Measurements from ENCODE around the gene OSBP2.

Gene OSBP2

DNA sequence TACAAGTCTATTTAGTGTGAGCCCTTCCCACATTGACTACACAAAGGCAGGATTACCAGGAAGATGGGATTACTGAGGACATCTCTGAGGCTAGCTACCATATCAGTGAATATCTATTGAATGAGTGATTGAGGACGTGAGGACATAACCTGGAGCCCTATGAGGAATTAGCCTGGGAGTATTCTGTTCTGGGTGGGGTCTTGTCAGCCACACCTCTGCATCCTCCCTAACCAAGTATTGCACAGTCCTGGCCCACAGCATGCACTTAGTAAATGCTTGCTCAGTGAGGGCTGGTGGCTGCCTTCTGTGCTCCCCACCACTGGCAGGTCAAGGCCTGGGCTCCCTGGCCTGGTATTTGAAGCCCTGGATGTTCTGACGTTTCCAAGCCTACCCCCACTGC lies 41.8 kb upstream of the OSBP2 start:
- H3K4me3 ChIP-seq (ENCODE audit: low read depth, low read length), result no peak overlapping the region
- TF ChIP-seq, protein P1, sequence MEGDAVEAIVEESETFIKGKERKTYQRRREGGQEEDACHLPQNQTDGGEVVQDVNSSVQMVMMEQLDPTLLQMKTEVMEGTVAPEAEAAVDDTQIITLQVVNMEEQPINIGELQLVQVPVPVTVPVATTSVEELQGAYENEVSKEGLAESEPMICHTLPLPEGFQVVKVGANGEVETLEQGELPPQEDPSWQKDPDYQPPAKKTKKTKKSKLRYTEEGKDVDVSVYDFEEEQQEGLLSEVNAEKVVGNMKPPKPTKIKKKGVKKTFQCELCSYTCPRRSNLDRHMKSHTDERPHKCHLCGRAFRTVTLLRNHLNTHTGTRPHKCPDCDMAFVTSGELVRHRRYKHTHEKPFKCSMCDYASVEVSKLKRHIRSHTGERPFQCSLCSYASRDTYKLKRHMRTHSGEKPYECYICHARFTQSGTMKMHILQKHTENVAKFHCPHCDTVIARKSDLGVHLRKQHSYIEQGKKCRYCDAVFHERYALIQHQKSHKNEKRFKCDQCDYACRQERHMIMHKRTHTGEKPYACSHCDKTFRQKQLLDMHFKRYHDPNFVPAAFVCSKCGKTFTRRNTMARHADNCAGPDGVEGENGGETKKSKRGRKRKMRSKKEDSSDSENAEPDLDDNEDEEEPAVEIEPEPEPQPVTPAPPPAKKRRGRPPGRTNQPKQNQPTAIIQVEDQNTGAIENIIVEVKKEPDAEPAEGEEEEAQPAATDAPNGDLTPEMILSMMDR (conservative IDR thresholded peaks at IDR 0.05; ENCODE audit: low read depth, low read length), result no peak

GRCh38 chr22:30654361-30654760 lies 40.3 kb upstream of the OSBP2 start:
- TF ChIP-seq, protein P1 (conservative IDR thresholded peaks at IDR 0.05; ENCODE audit: low read depth, low read length), result no peak
- H3K4me3 ChIP-seq (ENCODE audit: low read depth, low read length), result no peak overlapping the region
- no peak for DNase-seq (ENCODE audit: low read depth)

More for the DNA sequence above, 41.8 kb upstream of the OSBP2 start:
- DNase-seq (ENCODE audit: low read depth), result no peak

DNA sequence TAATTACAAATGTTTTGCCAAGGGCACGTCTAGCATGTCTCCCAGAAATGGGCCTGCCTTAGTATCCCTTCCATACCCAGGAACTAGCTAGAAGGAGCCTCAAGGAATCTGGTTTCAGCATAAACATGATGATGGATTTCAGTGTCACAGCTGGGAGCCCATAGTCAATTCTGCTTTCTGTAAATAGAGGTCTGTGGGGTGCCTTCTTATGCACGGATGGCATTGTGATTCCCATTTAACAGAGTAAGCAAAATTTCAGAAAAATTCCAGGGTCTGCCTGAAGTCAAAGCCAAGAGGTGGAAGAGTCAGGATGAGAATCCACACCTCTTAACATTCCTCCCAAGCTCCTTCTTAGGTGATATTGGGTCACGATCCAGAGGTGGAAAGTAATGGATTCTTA lies 39.1 kb upstream of the OSBP2 start:
- DNase-seq (ENCODE audit: low read depth), result peak; percentile 5
- TF ChIP-seq, protein P1 (conservative IDR thresholded peaks at IDR 0.05; ENCODE audit: low read depth, low read length), result no peak
- H3K4me3 ChIP-seq (ENCODE audit: low read depth, low read length), result no peak overlapping the region

GRCh38 chr22:30662040-30662439 lies 32.6 kb upstream of the OSBP2 start:
- DNase-seq (ENCODE audit: low read depth), result no peak
- no peak overlapping the region for H3K4me3 ChIP-seq (ENCODE audit: low read depth, low read length)
- TF ChIP-seq, protein P1 (conservative IDR thresholded peaks at IDR 0.05; ENCODE audit: low read depth, low read length), result no peak

- H3K4me3 ChIP-seq (ENCODE audit: low read depth, low read length), result no peak overlapping the region
- TF ChIP-seq, protein P1 (conservative IDR thresholded peaks at IDR 0.05; ENCODE audit: low read depth, low read length), result no peak
- DNase-seq (ENCODE audit: low read depth), result no peak
These were observed 29.9 kb upstream of the OSBP2 start for GRCh38 chr22:30664798-30665197.

DNA sequence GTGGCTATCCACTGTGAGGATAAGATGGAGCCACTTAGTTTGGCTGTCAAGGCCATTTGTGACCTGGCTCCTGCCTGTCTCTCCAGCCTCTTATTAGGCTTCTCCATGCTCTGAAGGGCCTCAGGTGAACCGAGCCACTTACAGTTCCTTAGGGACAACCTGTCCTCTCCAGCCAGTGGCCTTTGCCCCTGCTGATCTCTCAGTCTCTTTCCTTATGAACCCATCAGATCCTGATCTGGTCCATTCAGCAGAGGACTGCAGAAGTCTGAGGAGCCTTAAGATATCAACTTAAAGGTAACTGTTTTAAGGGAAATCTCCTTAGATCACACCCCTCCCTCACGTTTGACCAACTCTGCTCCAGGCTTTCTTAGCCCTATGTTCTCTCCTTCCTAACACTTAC lies 29.4 kb upstream of the OSBP2 start:
- TF ChIP-seq, protein P1 (conservative IDR thresholded peaks at IDR 0.05; ENCODE audit: low read depth, low read length), result no peak
- no peak for DNase-seq (ENCODE audit: low read depth)
- H3K4me3 ChIP-seq (ENCODE audit: low read depth, low read length), result no peak overlapping the region

GRCh38 chr22:30665786-30666185 lies 28.9 kb upstream of the OSBP2 start:
- TF ChIP-seq, protein P1 (conservative IDR thresholded peaks at IDR 0.05; ENCODE audit: low read depth, low read length), result no peak
- H3K4me3 ChIP-seq (ENCODE audit: low read depth, low read length), result no peak overlapping the region
- no peak for DNase-seq (ENCODE audit: low read depth)
